ENCODE data around the gene PHOSPHO1. TPM values are rescaled to one million over a fixed set of nuclear protein-coding genes. Genes with fewer than 3 reads are reported as not detected.
"Not testable (repeated sequence)": the region's sequence is repeated elsewhere in the genome, so short reads cannot be mapped to it uniquely, and the experiment has no call there.

Gene PHOSPHO1
- total RNA-seq, 4 donors from 2014 or later = 0.13 to 0.92 (median 0.39) TPM; not detected in 1

DNA sequence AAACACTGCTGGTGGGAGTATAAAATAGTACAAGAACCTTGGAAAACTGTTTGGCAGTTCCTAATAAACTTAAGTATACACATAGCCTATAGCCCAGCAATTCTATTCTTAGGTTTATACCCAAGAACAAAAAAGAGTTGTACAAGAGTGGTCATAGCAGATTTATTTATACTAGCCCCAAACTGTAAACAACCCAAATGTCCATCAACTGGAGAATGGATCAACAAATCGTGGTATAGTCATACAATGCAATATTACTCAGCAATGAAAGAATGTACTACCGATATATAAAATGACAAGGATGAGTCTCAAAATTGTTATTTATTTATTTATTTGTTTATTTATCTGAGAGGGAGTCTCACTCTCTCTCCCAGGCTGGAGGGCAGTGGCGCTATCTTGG is 43.3 kb downstream of the PHOSPHO1 start:
- no peak overlapping the region for H3K27ac ChIP-seq
- peaks cover 0 to 10% (median 0%) of the 10 kb centered on the region in 3 donors for H3K4me1 ChIP-seq
- no peak for TF ChIP-seq POLR2AphosphoS5 (IDR thresholded peaks at IDR 0.05)
- no peak for TF ChIP-seq EP300 (IDR thresholded peaks at IDR 0.05)
- TF ChIP-seq, protein P1, sequence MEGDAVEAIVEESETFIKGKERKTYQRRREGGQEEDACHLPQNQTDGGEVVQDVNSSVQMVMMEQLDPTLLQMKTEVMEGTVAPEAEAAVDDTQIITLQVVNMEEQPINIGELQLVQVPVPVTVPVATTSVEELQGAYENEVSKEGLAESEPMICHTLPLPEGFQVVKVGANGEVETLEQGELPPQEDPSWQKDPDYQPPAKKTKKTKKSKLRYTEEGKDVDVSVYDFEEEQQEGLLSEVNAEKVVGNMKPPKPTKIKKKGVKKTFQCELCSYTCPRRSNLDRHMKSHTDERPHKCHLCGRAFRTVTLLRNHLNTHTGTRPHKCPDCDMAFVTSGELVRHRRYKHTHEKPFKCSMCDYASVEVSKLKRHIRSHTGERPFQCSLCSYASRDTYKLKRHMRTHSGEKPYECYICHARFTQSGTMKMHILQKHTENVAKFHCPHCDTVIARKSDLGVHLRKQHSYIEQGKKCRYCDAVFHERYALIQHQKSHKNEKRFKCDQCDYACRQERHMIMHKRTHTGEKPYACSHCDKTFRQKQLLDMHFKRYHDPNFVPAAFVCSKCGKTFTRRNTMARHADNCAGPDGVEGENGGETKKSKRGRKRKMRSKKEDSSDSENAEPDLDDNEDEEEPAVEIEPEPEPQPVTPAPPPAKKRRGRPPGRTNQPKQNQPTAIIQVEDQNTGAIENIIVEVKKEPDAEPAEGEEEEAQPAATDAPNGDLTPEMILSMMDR (IDR thresholded peaks at IDR 0.05) = no peak
- TF ChIP-seq POLR2A (IDR thresholded peaks at IDR 0.05) = no peak
- WGBS, 2 donors (ENCODE audit: low coverage in 1 of 2) = 90 to 92% methylated on average over 2 to 3 of the region's 3 CpGs
- H3K4me3 ChIP-seq = no peak overlapping the region
- no peak for ATAC-seq
- H3K9me3 ChIP-seq = peaks cover 0 to 6% (median 0%) of the 10 kb centered on the region in 3 donors
- peaks cover 19% of the 10 kb centered on the region for H3K27me3 ChIP-seq
- no peaks in the 10 kb centered on the region for H3K36me3 ChIP-seq

DNA sequence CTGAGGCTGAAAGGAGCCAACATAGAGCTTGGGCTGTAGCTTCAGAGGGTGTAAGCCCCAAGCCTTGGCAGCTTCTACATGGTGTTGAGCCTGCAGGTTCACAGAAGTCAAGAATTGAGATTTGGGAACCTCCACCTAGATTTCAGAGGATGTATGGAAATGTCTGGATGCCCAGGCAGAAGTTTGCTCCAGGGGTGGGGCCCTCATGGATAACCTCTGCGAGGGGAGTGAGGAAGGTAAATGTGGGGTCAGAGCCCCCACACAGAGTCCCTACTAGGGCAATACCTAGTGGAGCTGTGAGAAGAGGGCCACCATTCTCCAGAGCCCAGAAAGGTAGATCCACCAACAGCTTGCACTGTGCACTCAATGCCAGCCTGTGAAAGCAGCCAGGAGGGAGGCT is 45.2 kb downstream of the PHOSPHO1 start:
- not testable (repeated sequence) for H3K36me3 ChIP-seq, H3K9me3 ChIP-seq, H3K27ac ChIP-seq, H3K4me1 ChIP-seq, H3K4me3 ChIP-seq, ATAC-seq
- 60% methylated on average over 1 of the region's 1 CpG; no CpG with 5 or more reads in 1 of the 2 donors for WGBS, 2 donors (ENCODE audit: low coverage in 1 of 2)
- H3K27me3 ChIP-seq = peaks cover 21% of the 10 kb centered on the region

DNA sequence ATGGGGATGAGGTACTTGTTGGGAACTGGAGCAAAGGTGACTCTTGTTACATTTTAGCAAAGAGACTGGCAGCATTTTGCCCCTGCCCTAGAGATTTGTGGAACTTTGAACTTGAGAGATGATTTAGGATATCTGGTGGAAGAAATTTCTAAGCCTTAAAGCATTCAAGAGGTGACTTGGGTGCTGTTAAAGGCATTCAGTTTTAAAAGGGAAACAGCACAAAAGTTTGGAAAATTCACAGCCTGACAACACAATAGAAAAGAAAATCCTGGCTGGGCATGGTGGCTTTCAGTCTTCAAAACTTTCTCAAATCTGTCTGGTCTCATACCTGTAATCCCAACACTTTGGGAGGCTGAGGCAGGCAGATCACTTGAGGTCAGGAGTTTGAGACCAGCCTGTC is 46.1 kb downstream of the PHOSPHO1 start:
- not testable (repeated sequence) for H3K4me3 ChIP-seq, H3K27ac ChIP-seq, ATAC-seq, H3K36me3 ChIP-seq, H3K4me1 ChIP-seq, H3K9me3 ChIP-seq
- peaks cover 21% of the 10 kb centered on the region for H3K27me3 ChIP-seq

DNA sequence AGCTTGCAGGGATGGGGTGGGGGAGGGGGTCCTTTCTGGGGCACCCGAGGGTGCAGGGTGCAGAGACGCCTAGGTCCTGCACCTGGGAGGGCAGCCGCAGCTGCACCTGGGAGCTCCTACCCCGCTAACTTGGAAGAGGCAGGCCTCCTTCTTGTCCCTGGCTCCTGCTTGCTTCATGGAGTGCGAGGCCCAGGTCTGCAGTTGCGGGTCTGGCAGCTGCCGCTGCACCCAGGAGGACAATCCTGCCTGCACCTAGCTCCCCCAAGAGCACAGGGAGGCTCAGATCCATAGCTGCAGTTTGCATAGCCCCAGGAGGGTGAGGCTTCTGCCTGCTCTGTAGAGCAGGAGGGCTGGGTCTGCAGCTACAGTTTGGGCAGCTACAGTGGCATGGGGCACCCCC is 46.8 kb downstream of the PHOSPHO1 start:
- ATAC-seq = no peak
- H3K27ac ChIP-seq = no peak overlapping the region
- H3K27me3 ChIP-seq = peaks cover 21% of the 10 kb centered on the region
- peaks cover 0 to 6% (median 0%) of the 10 kb centered on the region in 3 donors for H3K9me3 ChIP-seq
- no CpG with 5 or more reads among the region's 7 CpGs for WGBS, 2 donors (ENCODE audit: low coverage in 1 of 2)
- no peaks in the 10 kb centered on the region for H3K36me3 ChIP-seq
- no peaks in the 10 kb centered on the region for H3K4me1 ChIP-seq
- no peak overlapping the region for H3K4me3 ChIP-seq
- TF ChIP-seq POLR2A (IDR thresholded peaks at IDR 0.05) = no peak
- TF ChIP-seq EP300 (IDR thresholded peaks at IDR 0.05) = no peak
- TF ChIP-seq POLR2AphosphoS5 (IDR thresholded peaks at IDR 0.05) = no peak
- TF ChIP-seq, protein P1 (IDR thresholded peaks at IDR 0.05) = no peak

DNA sequence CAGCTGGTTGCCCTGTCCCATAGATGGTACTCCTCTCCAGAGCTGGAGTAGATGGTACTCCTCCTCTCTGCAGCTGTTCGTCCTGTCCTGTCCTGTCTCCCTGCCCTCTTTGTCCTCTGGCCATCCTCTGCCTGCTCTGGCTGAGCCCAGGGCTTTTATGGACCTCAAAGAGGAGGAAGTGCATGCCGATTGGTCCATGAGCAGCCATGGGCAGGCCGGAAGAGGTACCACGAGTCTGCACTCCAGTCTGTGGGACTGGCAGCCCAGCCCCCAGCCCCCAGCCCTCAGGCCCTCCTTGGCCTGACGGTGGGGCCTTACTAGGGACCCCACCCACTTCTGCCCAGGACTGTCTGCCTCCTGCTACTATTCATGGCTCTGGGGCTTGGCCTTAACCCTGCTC is 47.2 kb downstream of the PHOSPHO1 start:
- Histone ChIP-seq H3K4me1 (no peaks in the 10 kb centered on the region), H3K4me3 (no peak overlapping the region), H3K27ac (no peak overlapping the region), H3K36me3 (no peaks in the 10 kb centered on the region), H3K9me3 (peaks cover 0 to 6% (median 0%) of the 10 kb centered on the region in 3 donors), H3K27me3 (peaks cover 21% of the 10 kb centered on the region)
- no CpG with 5 or more reads among the region's 5 CpGs for WGBS, 2 donors (ENCODE audit: low coverage in 1 of 2)
- TF ChIP-seq POLR2A (IDR thresholded peaks at IDR 0.05) = no peak
- TF ChIP-seq EP300 (IDR thresholded peaks at IDR 0.05) = no peak
- TF ChIP-seq, protein P1 (IDR thresholded peaks at IDR 0.05) = no peak
- TF ChIP-seq POLR2AphosphoS5 (IDR thresholded peaks at IDR 0.05) = no peak
- ATAC-seq = no peak

DNA sequence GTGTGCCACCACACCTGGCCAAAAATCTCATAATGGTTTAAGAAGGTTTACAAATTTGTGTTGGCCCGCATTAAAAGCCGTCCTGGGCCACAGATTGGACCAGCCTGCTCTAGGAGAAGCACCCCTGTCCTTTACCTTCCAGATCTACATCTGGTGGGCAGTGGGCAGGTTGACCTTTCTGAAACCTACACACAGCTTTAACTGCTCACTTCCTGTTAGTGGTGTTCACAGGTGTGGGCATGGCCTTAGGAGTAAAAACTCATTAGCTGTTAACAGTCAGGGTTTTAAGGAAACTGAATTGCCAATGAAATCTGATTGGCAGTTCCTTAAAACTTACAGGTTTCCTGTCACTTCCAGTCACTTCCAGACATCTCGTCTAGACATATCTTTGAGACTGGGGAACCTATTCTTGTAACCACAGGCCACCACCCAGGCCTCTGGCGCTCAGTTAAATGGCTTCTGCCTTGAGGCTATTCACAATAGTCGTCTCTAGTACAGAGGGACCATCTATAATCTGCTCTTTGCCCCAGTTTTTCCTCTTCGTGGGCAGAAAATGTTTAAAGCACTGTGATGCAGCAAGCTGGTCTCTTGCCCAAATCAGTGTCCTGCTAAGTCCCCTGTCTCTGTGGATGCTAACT is 49.5 kb downstream of the PHOSPHO1 start:
- TF ChIP-seq EP300 (IDR thresholded peaks at IDR 0.05) = no peak
- TF ChIP-seq POLR2A (IDR thresholded peaks at IDR 0.05) = no peak
- TF ChIP-seq, protein P1 (IDR thresholded peaks at IDR 0.05) = no peak
- no peak for TF ChIP-seq POLR2AphosphoS5 (IDR thresholded peaks at IDR 0.05)
- no peak for ATAC-seq
- WGBS, 2 donors (ENCODE audit: low coverage in 1 of 2) = 68 to 80% methylated on average over 4 of the region's 6 CpGs

More for the DNA sequence above, 49.5 kb downstream of the PHOSPHO1 start:
- Histone ChIP-seq H3K4me1 (no peaks in the 10 kb centered on the region), H3K27me3 (peaks cover 27% of the 10 kb centered on the region), H3K36me3 (no peaks in the 10 kb centered on the region), H3K27ac (no peak overlapping the region), H3K9me3 (peaks cover 0 to 19% (median 2%) of the 10 kb centered on the region in 3 donors), H3K4me3 (no peak overlapping the region)

All from gastroesophageal sphincter (tissue), 4 donors.